GM23338 (cell line): ENCODE results near the gene LRBA. TPM values are rescaled to one million over a fixed set of nuclear protein-coding genes. Genes with fewer than 3 reads are reported as not detected.

Experiments used
- ATAC-seq: fragments of 200-7000 bp; cut with Tn5 transposase; 3 replicates; pipeline ENCODE4 v1.9.1; 2020
- DNase-seq: peaks from one replicate; pipeline ENCODE4 v3.0.0-alpha.2; 2015; ENCODE audit warnings: low spot score
- H2AFZ ChIP-seq: fragments of 200-600 bp; sonication (generic); 2 replicates; pipeline ENCODE4 v1.8.0; 2016; ENCODE audit warnings: antibody characterized with exemption, mild to moderate bottlenecking, moderate library complexity
- H3F3A ChIP-seq: fragments of 200-600 bp; sonication (generic); replicated peaks from 2 replicates; pipeline ENCODE4 v1.8.0; 2017; ENCODE audit warnings: antibody characterized with exemption, mixed run types, low read depth
- H3K27ac ChIP-seq: fragments of 200-600 bp; sonication (generic); 2 replicates; pipeline ENCODE4 v1.6.1; 2016; ENCODE audit warnings: low read depth
- H3K27me3 ChIP-seq: fragments of 200-600 bp; sonication (generic); 2 replicates; pipeline ENCODE4 v1.8.0; 2016; ENCODE audit warnings: mild to moderate bottlenecking, mixed run types, moderate library complexity; ENCODE audit not compliant: insufficient read depth
- H3K36me3 ChIP-seq: fragments of 200-600 bp; sonication (generic); 2 replicates; pipeline ENCODE4 v1.8.0; 2016; ENCODE audit warnings: mild to moderate bottlenecking; ENCODE audit not compliant: insufficient read depth
- H3K4me1 ChIP-seq: fragments of 200-600 bp; sonication (generic); 2 replicates; pipeline ENCODE4 v1.8.0; 2016; ENCODE audit warnings: mild to moderate bottlenecking, moderate library complexity; ENCODE audit not compliant: insufficient read depth
- H3K4me2 ChIP-seq: fragments of 200-600 bp; sonication (generic); 2 replicates; pipeline ENCODE4 v1.7.1; 2017; ENCODE audit warnings: mixed run types
- H3K4me3 ChIP-seq: fragments of 200-600 bp; sonication (generic); 2 replicates; pipeline ENCODE4 v1.6.1; 2016; ENCODE audit warnings: mixed run types
- H3K79me2 ChIP-seq: fragments of 200-600 bp; sonication (generic); replicated peaks from 2 replicates; pipeline ENCODE4 v1.8.0; 2017; ENCODE audit warnings: mild to moderate bottlenecking; ENCODE audit not compliant: insufficient read depth
- H3K9me2 ChIP-seq: fragments of 200-600 bp; sonication (generic); 2 replicates; pipeline ENCODE4 v1.8.0; 2017; ENCODE audit not compliant: insufficient read depth
- H4K20me1 ChIP-seq: fragments of 200-600 bp; sonication (generic); replicated peaks from 2 replicates; pipeline ENCODE4 v1.8.0; 2017; ENCODE audit warnings: mild to moderate bottlenecking; ENCODE audit not compliant: insufficient read depth
- H3K27ac Mint-ChIP-seq: 2 replicates; pipeline ENCODE4 v1.8.0; 2020; ENCODE audit warnings: inconsistent platforms, mild to moderate bottlenecking, moderate library complexity, mixed read lengths
- H3K27me3 Mint-ChIP-seq: 3 replicates; pipeline ENCODE4 v1.8.0; 2022; ENCODE audit warnings: low read depth, mild to moderate bottlenecking, moderate library complexity, mixed read lengths, inconsistent platforms; ENCODE audit not compliant: insufficient read depth, poor library complexity
- H3K36me3 Mint-ChIP-seq: 3 replicates; pipeline ENCODE4 v1.8.0; 2021; ENCODE audit warnings: low read depth, mild to moderate bottlenecking, inconsistent platforms, moderate library complexity, mixed read lengths
- H3K4me1 Mint-ChIP-seq: 3 replicates; pipeline ENCODE4 v1.8.0; 2020; ENCODE audit warnings: mild to moderate bottlenecking, inconsistent platforms, mixed read lengths
- H3K4me3 Mint-ChIP-seq: 3 replicates; pipeline ENCODE4 v1.8.0; 2021; ENCODE audit warnings: moderate library complexity, mild to moderate bottlenecking, inconsistent platforms, mixed read lengths
- H3K9me3 Mint-ChIP-seq: 3 replicates; pipeline ENCODE4 v1.8.0; 2020; ENCODE audit warnings: moderate library complexity, mild to moderate bottlenecking, inconsistent platforms, mixed read lengths
- CREB1 ChIP-seq: fragments of 250-450 bp; sonication (Bioruptor Pico); IDR thresholded peaks from 2 replicates; pipeline ENCODE4 v1.5.0; 2020; ENCODE audit warnings: low read depth, mild to moderate bottlenecking, moderate library complexity
- CTCF ChIP-seq, 2 experiments: fragments of 200-600 bp in 1 of 2; sonication (generic) in 1 of 2; conservative IDR thresholded peaks; 2 replicates each; pipeline versions ENCODE4 v1.5.1 to v1.6.1; 2016 to 2017; ENCODE audit warnings: antibody characterized with exemption in 2 of 2, low read depth in 2 of 2, mild to moderate bottlenecking in 2 of 2, moderate library complexity in 1 of 2
- ETS1 ChIP-seq: IDR thresholded peaks from 2 replicates; pipeline ENCODE4 v1.6.1; 2016; ENCODE audit warnings: antibody characterized with exemption
- EZH2 ChIP-seq: fragments of 200-600 bp; sonication (generic); IDR thresholded peaks from one replicate; pipeline ENCODE4 v1.8.0; 2017; ENCODE audit warnings: antibody characterized with exemption, mild to moderate bottlenecking, low read depth; ENCODE audit not compliant: unreplicated experiment
- EZH2phosphoT487 ChIP-seq: fragments of 200-600 bp; sonication (generic); IDR thresholded peaks from one replicate; pipeline ENCODE4 v1.8.1; 2018; ENCODE audit warnings: antibody characterized with exemption; ENCODE audit not compliant: unreplicated experiment
- NANOG ChIP-seq: IDR thresholded peaks from 2 replicates; pipeline ENCODE4 v1.6.1; 2016; ENCODE audit warnings: antibody characterized with exemption, borderline replicate concordance
- POLR2AphosphoS5 ChIP-seq: IDR thresholded peaks from 2 replicates; pipeline ENCODE4 v1.6.1; 2016; ENCODE audit warnings: antibody characterized with exemption, low read depth
- REST ChIP-seq: IDR thresholded peaks from one replicate; pipeline ENCODE4 v1.6.1; 2018; ENCODE audit warnings: antibody characterized with exemption; ENCODE audit not compliant: unreplicated experiment
- ZNF114 ChIP-seq: fragments of 250-450 bp; sonication (Bioruptor Pico); IDR thresholded peaks from 2 replicates; pipeline ENCODE4 v1.5.0; 2020; ENCODE audit warnings: mild to moderate bottlenecking, moderate library complexity
- ZNF331 ChIP-seq: fragments of 250-450 bp; sonication (Bioruptor Pico); IDR thresholded peaks from 2 replicates; pipeline ENCODE4 v1.5.0; 2020; ENCODE audit warnings: low read depth, mild to moderate bottlenecking, moderate library complexity
- polyA plus RNA-seq: library from polyadenylated mRNA; unstranded; fragments of >200 nt; fragmentation: Nextera tagmentation; extraction: Ambion mirVana; gene quantifications from 2 replicates; pipeline ENCODE4 v1.2.1, GENCODE V29; 2016
- total RNA-seq: library from RNA; depleted of rRNA; stranded (reverse); fragments of >200 nt; shearing (Covaris generic); gene quantifications from 2 replicates; pipeline ENCODE4 v1.2.3, GENCODE V29; 2014

LRBA gene
- total and polyA plus RNA-seq, 2 experiments from 2014 or later: 23.3 to 126 TPM

- no peak overlapping the region for H3K4me2 ChIP-seq
- Mint-ChIP-seq H3K27me3 (no peaks in the 10 kb centered on the region), H3K4me3 (no peak overlapping the region), H3K36me3 (no peaks in the 10 kb centered on the region), H3K9me3 (no peaks in the 10 kb centered on the region), H3K27ac (0 out of 2 replicates have a peak overlapping the region, but pooled peaks have one; percentile 15), H3K4me1 (peaks cover 2% of the 10 kb centered on the region; the same call in 1 of the 3 replicates)
- H3K4me3 ChIP-seq: no peak overlapping the region
- H4K20me1 ChIP-seq: no peaks in the 10 kb centered on the region
- no peaks in the 10 kb centered on the region for H3K79me2 ChIP-seq
- H3K4me1 ChIP-seq: no peaks in the 10 kb centered on the region
- no peak for ATAC-seq
- no peaks in the 10 kb centered on the region for H3K9me2 ChIP-seq
- no peaks in the 10 kb centered on the region for H3F3A ChIP-seq
- H3K27ac ChIP-seq: no peak overlapping the region
- no peak for TF ChIP-seq ZNF114
- TF ChIP-seq CTCF (conservative IDR thresholded peaks at IDR 0.05; ENCODE audit: low read depth in 2 of 2): no peak
- TF ChIP-seq EZH2: no peak
- TF ChIP-seq ZNF331 (CRISPR knock-in tag): no peak
- TF ChIP-seq EZH2phosphoT487: no peak
- TF ChIP-seq CREB1 (CRISPR knock-in tag): no peak
- TF ChIP-seq REST: no peak
- TF ChIP-seq NANOG: no peak
- TF ChIP-seq ETS1: no peak
- no peak for TF ChIP-seq POLR2AphosphoS5
- no peak overlapping the region for H2AFZ ChIP-seq
- no peak for DNase-seq
- no peaks in the 10 kb centered on the region for H3K27me3 ChIP-seq
- no peaks in the 10 kb centered on the region for H3K36me3 ChIP-seq
Measured at GRCh38 chr4:150648123-150648522, 367.0 kb downstream of the LRBA start.
